Naive thymus-derived CD4-positive, alpha-beta T cell (primary cell): Measurements from ENCODE around the gene SHISA9. TPM values are rescaled to one million over a fixed set of nuclear protein-coding genes. Genes with fewer than 3 reads are reported as not detected.
A peak's percentile ranks its signal among the peaks of the same experiment; 100 is the strongest.

Source experiments
- ATAC-seq: fragments of 150-1000 bp; cut with Tn5 transposase; 2 replicates; pipeline ENCODE4 v1.10.0; 2021; ENCODE audit warnings: mild to moderate bottlenecking, moderate library complexity
- CTCF ChIA-PET: fragments of 350-600 bp; sonication (Branson Sonifier 250); formaldehyde crosslinking; loops from one replicate; lab custom pipeline; 2021; ENCODE audit warnings: antibody characterized with exemption; lab: Charles Lee
- POLR2A ChIA-PET: fragments of 350-600 bp; sonication (Branson Sonifier 250); formaldehyde crosslinking; loops from one replicate; lab custom pipeline; 2021; ENCODE audit warnings: antibody characterized with exemption, inconsistent platforms; lab: Charles Lee
- DNase-seq, 9 donors: peaks; one replicate each; pipeline versions ENCODE4 v3.0.0 to v3.0.0-alpha.2; 2020 to 2022; ENCODE audit warnings: mixed read lengths in 1 of 9
- H3K27ac ChIP-seq: one replicate; pipeline ENCODE4 v1.7.0; 2013; ENCODE audit warnings: mild to moderate bottlenecking, low read depth, low read length, moderate library complexity
- H3K27me3 ChIP-seq, 2 donors: one replicate each; pipeline ENCODE4 v1.7.0; 2013; ENCODE audit warnings: low read length in 2 of 2, mild to moderate bottlenecking in 2 of 2, moderate library complexity in 2 of 2; ENCODE audit not compliant: control insufficient read depth in 2 of 2, insufficient read depth in 2 of 2
- H3K36me3 ChIP-seq, 3 experiments: 1 replicate in 2 of 3; 2 replicates in 1 of 3; pipeline ENCODE4 v1.7.0; 2013; ENCODE audit warnings: low read length in 3 of 3, mild to moderate bottlenecking in 3 of 3, moderate library complexity in 1 of 3; ENCODE audit not compliant: insufficient read depth in 3 of 3, control insufficient read depth in 2 of 3
- H3K4me1 ChIP-seq, 2 donors: one replicate each; pipeline ENCODE4 v1.7.0; 2013; ENCODE audit warnings: low read length in 2 of 2, mild to moderate bottlenecking in 2 of 2, moderate library complexity in 1 of 2; ENCODE audit not compliant: control insufficient read depth in 2 of 2, insufficient read depth in 2 of 2
- H3K4me3 ChIP-seq: 2 replicates; pipeline ENCODE4 v1.7.0; 2013; ENCODE audit warnings: mild to moderate bottlenecking, low read length
- H3K9me3 ChIP-seq, 3 experiments: 1 replicate in 2 of 3; 2 replicates in 1 of 3; pipeline ENCODE4 v1.7.0; 2013; ENCODE audit warnings: low read length in 3 of 3; ENCODE audit not compliant: control insufficient read depth in 2 of 3
- H3K27ac Mint-ChIP-seq, 9 donors: one replicate each; pipeline ENCODE4 v1.8.0; 2020 to 2022; ENCODE audit warnings: mixed read lengths in 9 of 9, mild to moderate bottlenecking in 8 of 9, moderate library complexity in 5 of 9, inconsistent platforms in 2 of 9
- H3K27me3 Mint-ChIP-seq, 5 donors: one replicate each; pipeline ENCODE4 v1.8.0; 2021 to 2022; ENCODE audit warnings: mixed read lengths in 5 of 5, mild to moderate bottlenecking in 1 of 5
- H3K36me3 Mint-ChIP-seq, 5 donors: one replicate each; pipeline ENCODE4 v1.8.0; 2020 to 2022; ENCODE audit warnings: mixed read lengths in 5 of 5, mild to moderate bottlenecking in 3 of 5, inconsistent platforms in 1 of 5
- H3K4me1 Mint-ChIP-seq, 7 donors: one replicate each; pipeline ENCODE4 v1.8.0; 2020 to 2022; ENCODE audit warnings: mixed read lengths in 7 of 7, mild to moderate bottlenecking in 3 of 7, inconsistent platforms in 1 of 7
- H3K4me3 Mint-ChIP-seq, 10 donors: one replicate each; pipeline ENCODE4 v1.8.0; 2020 to 2022; ENCODE audit warnings: mild to moderate bottlenecking in 10 of 10, mixed read lengths in 10 of 10, moderate library complexity in 6 of 10, inconsistent platforms in 2 of 10
- H3K9me3 Mint-ChIP-seq, 11 donors: one replicate each; pipeline ENCODE4 v1.8.0; 2020 to 2022; ENCODE audit warnings: mixed read lengths in 11 of 11, mild to moderate bottlenecking in 4 of 11, inconsistent platforms in 1 of 11, moderate library complexity in 1 of 11
- intact Hi-C, 2 donors: fragments of 100-400 bp; cut with micrococcal nuclease; formaldehyde crosslinking; loops; one replicate each; pipeline ENCODE4 v1.15.1; 2023
- polyA plus RNA-seq, 2 donors: library from polyadenylated mRNA; unstranded; fragments of 300-500 nt; fragmentation: Illumina TruSeq; gene quantifications; one replicate each; pipeline ENCODE4 v1.2.3, GENCODE V29; 2021
- total RNA-seq, 6 experiments: library from RNA in 5 of 6; stranded (reverse) in 5 of 6; gene quantifications; 1 replicate in 5 of 6; 2 replicates in 1 of 6; pipeline ENCODE4 v1.2.3 and lab custom pipeline; 2021 to 2026

SHISA9 gene
- total and polyA plus RNA-seq, 7 experiments from 2014 or later, result 0.05 TPM; not detected in 6

DNA sequence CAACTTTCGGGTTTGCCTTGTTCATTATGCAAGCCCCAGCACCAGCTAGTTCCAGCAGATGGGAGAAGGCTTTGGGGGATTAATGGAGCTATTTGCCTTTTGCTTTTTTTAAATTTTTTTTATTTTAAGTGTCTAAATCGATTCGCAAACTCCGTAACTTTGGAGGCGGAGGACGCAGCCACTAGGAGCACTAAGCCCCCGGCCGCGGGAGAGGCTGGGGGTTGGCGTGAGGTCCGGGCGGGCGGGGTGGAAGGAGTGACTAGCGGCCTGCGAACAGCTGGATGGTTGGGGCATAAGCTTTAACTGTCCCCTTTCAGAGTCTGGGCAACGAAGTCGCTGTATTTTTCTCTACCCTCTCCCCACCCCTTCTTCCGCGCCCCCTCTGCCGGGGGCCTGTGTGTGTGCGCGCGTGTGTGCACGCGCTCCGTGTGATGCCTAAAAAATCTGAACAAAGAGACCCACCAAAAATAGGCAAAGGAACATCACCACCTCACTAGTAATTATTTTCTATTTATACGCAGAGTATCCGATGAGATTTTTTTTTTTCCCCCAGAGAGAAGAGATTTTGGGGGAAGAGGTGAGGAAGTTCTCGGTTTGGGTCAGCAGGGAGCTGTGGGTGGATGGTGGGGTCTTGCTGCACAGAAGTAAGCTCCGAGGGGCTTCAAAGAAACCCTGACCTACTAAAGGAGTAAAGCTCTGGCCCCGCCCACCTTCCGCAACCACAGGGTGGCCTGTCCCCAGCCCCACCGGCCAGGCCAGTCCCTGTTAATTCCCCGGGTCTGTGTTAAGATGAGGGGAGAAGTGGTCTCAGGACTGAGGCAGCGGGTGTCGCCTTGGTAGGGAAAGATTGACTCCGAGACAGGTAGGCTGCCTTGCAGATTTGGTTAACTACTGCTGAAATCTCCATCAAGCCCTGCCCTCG lies 2.3 kb downstream of the SHISA9 start:
- no peaks in the 10 kb centered on the region for H3K4me1 ChIP-seq
- Mint-ChIP-seq H3K27ac (no peak overlapping the region), H3K36me3 (peaks cover 0 to 3% (median 0%) of the 10 kb centered on the region in 5 donors), H3K9me3 (no peaks in the 10 kb centered on the region), H3K4me3 (peak overlapping the region in 2 of 10 donors; percentile 58 to 63), H3K27me3 (peaks cover 56 to 77% (median 64%) of the 10 kb centered on the region in 5 donors), H3K4me1 (peaks cover 0 to 4% (median 3%) of the 10 kb centered on the region in 7 donors)
- ChIA-PET CTCF (no interaction called here), POLR2A (no interaction called here)
- H3K27me3 ChIP-seq, result peaks cover 0 to 6% of the 10 kb centered on the region in 2 donors
- no peak for ATAC-seq
- DNase-seq, result no peak
- H3K36me3 ChIP-seq, result no peaks in the 10 kb centered on the region
- H3K4me3 ChIP-seq, result no peak overlapping the region
- no peaks in the 10 kb centered on the region for H3K9me3 ChIP-seq
- intact Hi-C loops, result no loop called here
- H3K27ac ChIP-seq, result no peak overlapping the region

DNA sequence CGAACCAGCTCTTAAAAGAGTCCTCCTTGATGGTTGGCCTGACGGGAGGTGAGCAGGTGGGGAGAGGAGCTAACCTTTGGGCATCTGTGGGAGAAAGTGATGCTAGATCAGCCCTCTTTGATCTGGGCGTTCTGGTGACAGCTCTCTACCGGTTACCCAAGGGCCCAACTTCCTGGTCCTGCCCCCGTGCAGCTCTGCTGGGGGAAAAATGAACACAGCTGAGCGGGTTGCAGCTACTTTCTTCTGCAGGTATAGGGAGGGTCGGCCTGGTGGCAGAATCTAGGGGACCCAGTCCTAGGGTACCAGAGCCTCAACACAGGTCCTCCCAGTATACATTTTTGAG lies 2.9 kb downstream of the SHISA9 start:
- Mint-ChIP-seq H3K27me3 (peaks cover 56 to 74% (median 64%) of the 10 kb centered on the region in 5 donors), H3K4me1 (peaks cover 0 to 4% (median 3%) of the 10 kb centered on the region in 7 donors), H3K27ac (no peak overlapping the region), H3K9me3 (no peaks in the 10 kb centered on the region), H3K4me3 (no peak overlapping the region), H3K36me3 (peaks cover 0 to 3% (median 0%) of the 10 kb centered on the region in 5 donors)
- POLR2A ChIA-PET, result no interaction called here
- Histone ChIP-seq H3K27me3 (peaks cover 0 to 6% of the 10 kb centered on the region in 2 donors), H3K9me3 (no peaks in the 10 kb centered on the region), H3K27ac (no peak overlapping the region), H3K36me3 (no peaks in the 10 kb centered on the region), H3K4me3 (no peak overlapping the region), H3K4me1 (no peaks in the 10 kb centered on the region)
- CTCF ChIA-PET, result no interaction called here
- DNase-seq, result no peak
- no peak for ATAC-seq
- intact Hi-C loops, result no loop called here

- H3K4me1 ChIP-seq, result no peaks in the 10 kb centered on the region
- no peaks in the 10 kb centered on the region for H3K9me3 ChIP-seq
- H3K9me3 Mint-ChIP-seq, result peaks cover 0 to 13% (median 0%) of the 10 kb centered on the region in 11 donors
- no peak overlapping the region for H3K4me3 ChIP-seq
- H3K36me3 Mint-ChIP-seq, result no peaks in the 10 kb centered on the region
- intact Hi-C loops, result no loop called here
- H3K36me3 ChIP-seq, result no peaks in the 10 kb centered on the region
- H3K27me3 ChIP-seq, result peaks cover 0 to 6% of the 10 kb centered on the region in 2 donors
- no peak overlapping the region for H3K4me3 Mint-ChIP-seq
- ChIA-PET CTCF (no interaction called here), POLR2A (no interaction called here)
- H3K4me1 Mint-ChIP-seq, result peaks cover 0 to 4% (median 0%) of the 10 kb centered on the region in 7 donors
- H3K27ac ChIP-seq, result no peak overlapping the region
- peaks cover 50 to 67% (median 58%) of the 10 kb centered on the region in 5 donors for H3K27me3 Mint-ChIP-seq
- ATAC-seq (no peak), DNase-seq (no peak)
- no peak overlapping the region for H3K27ac Mint-ChIP-seq
These were observed 4.9 kb downstream of the SHISA9 start for GRCh38 chr16:12906271-12906670.

DNA sequence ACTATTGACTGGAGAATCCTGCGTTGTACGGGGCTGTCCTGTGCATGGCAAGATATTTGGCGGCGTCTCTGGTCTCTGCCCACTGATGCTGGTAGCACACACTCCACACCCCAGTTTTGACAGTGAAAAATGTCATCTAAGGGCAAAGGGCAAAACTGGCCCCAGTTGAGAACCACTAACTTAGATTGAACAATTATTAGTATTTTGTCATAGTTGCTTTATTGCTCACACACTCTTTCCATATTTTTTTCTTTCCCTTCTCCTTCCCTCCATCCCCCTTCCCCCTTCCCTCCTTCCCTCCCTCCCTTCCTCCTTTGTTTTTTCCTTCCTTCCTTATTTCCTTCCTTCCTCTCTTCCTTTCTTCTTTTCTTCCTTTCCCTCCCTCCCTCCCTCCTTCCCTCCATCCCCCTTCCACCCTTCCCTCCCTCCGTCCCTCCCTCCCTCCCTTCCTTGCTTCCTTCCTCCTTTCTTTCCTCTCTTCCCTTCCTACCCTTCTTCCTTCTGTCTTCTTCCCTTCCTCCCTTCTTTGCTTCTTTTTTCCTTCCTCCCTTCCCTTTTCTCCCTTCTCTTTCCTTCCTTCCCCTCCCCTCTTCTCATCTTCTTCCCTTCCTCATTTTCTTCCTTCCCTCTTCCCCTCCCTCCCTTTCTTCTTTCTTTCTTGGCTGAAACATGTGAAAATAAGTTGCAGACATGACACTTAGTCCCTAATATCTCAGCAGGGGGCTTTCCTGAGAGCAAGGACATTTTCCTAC lies 5.5 kb downstream of the SHISA9 start:
- ATAC-seq (no peak), DNase-seq (no peak)
- POLR2A ChIA-PET, result no interaction called here
- peaks cover 0 to 4% (median 0%) of the 10 kb centered on the region in 7 donors for H3K4me1 Mint-ChIP-seq
- H3K27ac ChIP-seq, result no peak overlapping the region
- no peak overlapping the region for H3K4me3 Mint-ChIP-seq
- no peaks in the 10 kb centered on the region for H3K9me3 ChIP-seq
- CTCF ChIA-PET, result no interaction called here
- peaks cover 0 to 6% of the 10 kb centered on the region in 2 donors for H3K27me3 ChIP-seq
- H3K4me3 ChIP-seq, result no peak overlapping the region
- H3K36me3 ChIP-seq, result no peaks in the 10 kb centered on the region
- H3K27me3 Mint-ChIP-seq, result peaks cover 50 to 67% (median 57%) of the 10 kb centered on the region in 5 donors
- H3K9me3 Mint-ChIP-seq, result peaks cover 0 to 13% (median 0%) of the 10 kb centered on the region in 11 donors
- H3K4me1 ChIP-seq, result no peaks in the 10 kb centered on the region
- H3K27ac Mint-ChIP-seq, result no peak overlapping the region
- intact Hi-C loops, result no loop called here
- H3K36me3 Mint-ChIP-seq, result no peaks in the 10 kb centered on the region

- Mint-ChIP-seq H3K4me3 (no peak overlapping the region), H3K36me3 (no peaks in the 10 kb centered on the region), H3K27ac (no peak overlapping the region), H3K27me3 (peaks cover 50 to 62% (median 53%) of the 10 kb centered on the region in 5 donors), H3K4me1 (peaks cover 0 to 4% (median 0%) of the 10 kb centered on the region in 7 donors), H3K9me3 (peaks cover 0 to 13% (median 0%) of the 10 kb centered on the region in 11 donors)
- H3K27me3 ChIP-seq, result peaks cover 0 to 6% of the 10 kb centered on the region in 2 donors
- H3K27ac ChIP-seq, result no peak overlapping the region
- ChIA-PET CTCF (no interaction called here), POLR2A (no interaction called here)
- no peaks in the 10 kb centered on the region for H3K36me3 ChIP-seq
- H3K4me3 ChIP-seq, result no peak overlapping the region
- no peak for DNase-seq
- H3K4me1 ChIP-seq, result no peaks in the 10 kb centered on the region
- no peaks in the 10 kb centered on the region for H3K9me3 ChIP-seq
- intact Hi-C loops, result no loop called here
- ATAC-seq, result no peak
These were observed 6.4 kb downstream of the SHISA9 start for GRCh38 chr16:12907670-12908233.

DNA sequence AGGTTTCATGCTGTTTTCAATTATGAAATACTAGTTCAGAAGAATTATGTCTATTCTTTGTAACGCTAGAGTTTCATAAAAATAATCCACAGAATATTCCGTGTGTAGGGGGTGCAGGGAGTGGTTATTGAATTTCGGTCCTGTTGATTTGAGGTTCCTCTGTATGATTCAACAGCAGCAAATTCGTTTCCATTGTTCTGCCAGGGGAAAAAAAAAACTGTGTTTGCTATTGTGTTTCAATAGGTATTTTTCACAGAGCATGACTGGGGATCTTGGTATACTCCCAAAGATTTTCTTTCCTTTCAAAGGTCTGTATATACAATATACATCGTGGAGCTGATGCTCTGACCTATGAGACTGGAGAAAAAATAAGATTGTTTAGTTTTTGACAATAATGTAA lies 15.8 kb downstream of the SHISA9 start:
- no peaks in the 10 kb centered on the region for H3K36me3 Mint-ChIP-seq
- H3K4me3 Mint-ChIP-seq, result no peak overlapping the region
- H3K4me1 Mint-ChIP-seq, result no peaks in the 10 kb centered on the region
- ChIA-PET POLR2A (no interaction called here), CTCF (no interaction called here)
- no peak overlapping the region for H3K27ac ChIP-seq
- no peaks in the 10 kb centered on the region for H3K9me3 ChIP-seq
- intact Hi-C loops, result no loop called here
- H3K27ac Mint-ChIP-seq, result no peak overlapping the region
- DNase-seq, result no peak
- H3K27me3 ChIP-seq, result no peaks in the 10 kb centered on the region
- no peak for ATAC-seq
- H3K36me3 ChIP-seq, result no peaks in the 10 kb centered on the region
- no peaks in the 10 kb centered on the region for H3K4me1 ChIP-seq
- peaks cover 2 to 54% (median 36%) of the 10 kb centered on the region in 5 donors for H3K27me3 Mint-ChIP-seq
- peaks cover 0 to 5% (median 0%) of the 10 kb centered on the region in 11 donors for H3K9me3 Mint-ChIP-seq
- H3K4me3 ChIP-seq, result no peak overlapping the region
